Measurements from ENCODE around the gene TEX2. TPM values are rescaled to one million over a fixed set of nuclear protein-coding genes. Genes with fewer than 3 reads are reported as not detected.

TEX2 gene
- total RNA-seq, 1 experiment from 2014 or later, result 10.8 TPM

GRCh38 chr17:64154717-64155116, 108.3 kb downstream of the TEX2 start (continued):
- no peak for TF ChIP-seq E2F1 (CRISPR knock-in tag; IDR thresholded peaks at IDR 0.05)
- no peak for TF ChIP-seq ZNF281 (CRISPR knock-in tag; IDR thresholded peaks at IDR 0.05)
- no peak for TF ChIP-seq GRHL2 (CRISPR knock-in tag; IDR thresholded peaks at IDR 0.05; ENCODE audit: insufficient replicate concordance, severe bottlenecking)
- TF ChIP-seq, protein P1, sequence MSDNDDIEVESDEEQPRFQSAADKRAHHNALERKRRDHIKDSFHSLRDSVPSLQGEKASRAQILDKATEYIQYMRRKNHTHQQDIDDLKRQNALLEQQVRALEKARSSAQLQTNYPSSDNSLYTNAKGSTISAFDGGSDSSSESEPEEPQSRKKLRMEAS (CRISPR knock-in tag; IDR thresholded peaks at IDR 0.05), result no peak
- no peak for TF ChIP-seq MYBL2 (CRISPR knock-in tag; IDR thresholded peaks at IDR 0.05)
- no peak for TF ChIP-seq TP53 (CRISPR knock-in tag; IDR thresholded peaks at IDR 0.05)

DNA sequence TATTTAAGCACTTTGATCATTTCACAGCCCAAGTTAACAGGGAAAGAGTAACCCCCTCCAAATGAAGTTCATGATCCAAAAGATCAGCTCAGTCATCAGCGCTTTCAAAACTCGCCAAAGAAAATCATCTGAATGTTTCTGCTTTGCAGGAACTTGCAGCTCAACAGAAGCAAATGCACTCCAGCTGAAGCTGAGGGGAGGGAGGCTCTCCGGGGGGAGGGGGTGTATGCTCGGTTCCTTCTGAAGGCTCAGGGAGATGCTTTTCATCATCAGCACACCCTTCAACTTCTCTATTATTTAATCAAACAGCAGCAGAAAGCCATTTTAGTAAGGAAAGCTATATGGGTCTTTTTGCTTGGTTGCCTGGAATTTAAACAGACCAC, 108.8 kb downstream of the TEX2 start:
- H3K27me3 Mint-ChIP-seq (ENCODE audit: low read depth), result no peaks in the 10 kb centered on the region
- ChIA-PET CTCF (interaction anchor here (0.9 to 1.5 kb wide), 6 partner anchors 21 to 137 kb away, joined by 3 to 5 read pairs (median 4); partner anchors contain the start of gene TEX2), POLR2A (interaction anchor here (0.8 kb wide), 1 partner anchor 44 kb away, joined by 3 read pairs; no protein-coding TSS in a partner anchor)
- ATAC-seq (no peak), DNase-seq (ENCODE audit: low spot score) (no peak)
- no peak overlapping the region for H3K27ac Mint-ChIP-seq
- H3K9me3 Mint-ChIP-seq, result no peaks in the 10 kb centered on the region
- H3K4me3 Mint-ChIP-seq, result no peak overlapping the region
- H3K4me1 Mint-ChIP-seq, result peaks cover 22% of the 10 kb centered on the region
- H3K36me3 Mint-ChIP-seq, result peaks cover 18% of the 10 kb centered on the region
- TF ChIP-seq GABPB1 (CRISPR knock-in tag; IDR thresholded peaks at IDR 0.05) (no peak), CREM (CRISPR knock-in tag; IDR thresholded peaks at IDR 0.05) (no peak), NR2C2 (CRISPR knock-in tag; IDR thresholded peaks at IDR 0.05) (no peak), CBFB (CRISPR knock-in tag; IDR thresholded peaks at IDR 0.05; ENCODE audit: low read depth) (no peak), ZNF263 (CRISPR knock-in tag; IDR thresholded peaks at IDR 0.05; ENCODE audit: low read depth) (no peak), MXD4 (CRISPR knock-in tag; IDR thresholded peaks at IDR 0.05; ENCODE audit: borderline replicate concordance) (no peak), EMX1 (CRISPR knock-in tag; IDR thresholded peaks at IDR 0.05) (no peak), GTF2I (CRISPR knock-in tag; conservative IDR thresholded peaks at IDR 0.05) (no peak), KAT7 (CRISPR knock-in tag; IDR thresholded peaks at IDR 0.05; ENCODE audit: borderline replicate concordance) (no peak), IRF1 (CRISPR knock-in tag; IDR thresholded peaks at IDR 0.05) (no peak), AR (CRISPR knock-in tag; IDR thresholded peaks at IDR 0.05) (no peak), ZSCAN18 (CRISPR knock-in tag; IDR thresholded peaks at IDR 0.05) (no peak), HMGXB4 (CRISPR knock-in tag; IDR thresholded peaks at IDR 0.05) (no peak), E2F1 (CRISPR knock-in tag; IDR thresholded peaks at IDR 0.05) (no peak)
- TF ChIP-seq, protein P2, sequence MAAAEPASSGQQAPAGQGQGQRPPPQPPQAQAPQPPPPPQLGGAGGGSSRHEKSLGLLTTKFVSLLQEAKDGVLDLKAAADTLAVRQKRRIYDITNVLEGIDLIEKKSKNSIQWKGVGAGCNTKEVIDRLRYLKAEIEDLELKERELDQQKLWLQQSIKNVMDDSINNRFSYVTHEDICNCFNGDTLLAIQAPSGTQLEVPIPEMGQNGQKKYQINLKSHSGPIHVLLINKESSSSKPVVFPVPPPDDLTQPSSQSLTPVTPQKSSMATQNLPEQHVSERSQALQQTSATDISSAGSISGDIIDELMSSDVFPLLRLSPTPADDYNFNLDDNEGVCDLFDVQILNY (CRISPR knock-in tag; IDR thresholded peaks at IDR 0.05), result no peak

Data from WTC11 (cell line).